SH-SY5Y (cell line): ENCODE data around the gene RXRA.

Experiments used
- GATA2 ChIP-seq: IDR thresholded peaks from 2 replicates; pipeline ENCODE4 v1.6.1; 2011; ENCODE audit warnings: mild to moderate bottlenecking, low read depth, low read length
- GATA3 ChIP-seq: IDR thresholded peaks from 2 replicates; pipeline ENCODE4 v1.6.1; 2011; ENCODE audit warnings: low read depth, mild to moderate bottlenecking, low read length, moderate library complexity

DNA sequence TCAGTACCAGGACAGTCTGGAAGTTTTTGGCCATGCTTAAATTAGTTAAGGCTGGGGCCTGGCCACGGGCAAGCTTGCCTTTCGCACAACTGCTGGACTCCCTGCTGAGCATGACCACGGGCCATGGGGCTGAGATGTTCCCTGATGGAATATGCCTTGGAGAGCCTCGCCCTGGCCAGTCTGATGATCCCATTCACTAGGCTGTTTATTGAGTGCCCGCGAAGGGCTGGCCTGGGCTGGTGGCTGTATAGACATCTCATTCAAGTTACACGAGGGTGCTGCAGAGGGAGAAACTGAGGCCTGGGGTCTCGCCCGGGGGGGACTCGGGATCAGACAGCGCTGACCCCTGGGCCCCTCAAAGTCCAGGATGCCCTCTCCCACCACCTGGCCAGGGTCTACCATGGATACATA is 7.8 kb upstream of the RXRA start:
- TF ChIP-seq GATA3 (no peak), GATA2 (no peak)
